Pancreas (tissue), 10 donors: ENCODE data around the gene UPK3A. TPM values are rescaled to one million over a fixed set of nuclear protein-coding genes. Genes with fewer than 3 reads are reported as not detected.
A peak's percentile ranks its signal among the peaks of the same experiment; 100 is the strongest.
"Not testable (repeated sequence)": the region's sequence is repeated elsewhere in the genome, so short reads cannot be mapped to it uniquely, and the experiment has no call there.

ENCODE experiments used
- ATAC-seq, 4 donors: fragments of 200-7000 bp; cut with Tn5 transposase; one replicate each; pipeline versions ENCODE4 v1.8.0 to v1.9.1; 2020; ENCODE audit warnings: mild to moderate bottlenecking in 4 of 4, moderate library complexity in 4 of 4
- DNase-seq, 6 donors: peaks; one replicate each; pipeline ENCODE4 v3.0.0-alpha.2; 2020
- FAIRE-seq: peaks from 2 replicates; lab custom pipeline; 2012; peaks lifted over from hg19 to GRCh38; lab: Jason Lieb, UNC
- H3K27ac ChIP-seq, 4 donors: fragments of 200-600 bp; sonication (generic); 1 replicate in 3 of 4; 2 replicates in 1 of 4; pipeline versions ENCODE4 v1.5.0 to v1.8.0; 2020
- H3K27me3 ChIP-seq, 4 donors: fragments of 200-600 bp; one replicate each; pipeline ENCODE4 v1.8.0; 2021
- H3K36me3 ChIP-seq, 3 donors: fragments of 200-600 bp; sonication (generic) in 1 of 3; one replicate each; pipeline versions ENCODE4 v1.5.0 to v1.8.0; 2020 to 2021
- H3K4me1 ChIP-seq, 3 donors: fragments of 200-600 bp; one replicate each; pipeline ENCODE4 v1.8.0; 2021
- H3K4me3 ChIP-seq, 4 donors: fragments of 200-600 bp; sonication (generic) in 2 of 4; one replicate each; pipeline versions ENCODE4 v1.5.0 to v1.8.0; 2020 to 2021
- H3K9me3 ChIP-seq, 4 donors: fragments of 200-600 bp; one replicate each; pipeline ENCODE4 v1.8.0; 2021
- WGBS, 2 donors: extraction: QIAGEN DNeasy Blood & Tissue Kit; methylation state at CpG; one replicate each; pipeline ENCODE4 v1.1.7; 2013; 5-methylcytosine and 5-hydroxymethylcytosine counted together
- intact Hi-C, 3 donors: fragments of 100-400 bp; cut with DNase I; formaldehyde crosslinking; loops; one replicate each; pipeline versions ENCODE4 v1.11.1 to v1.14.2; 2022
- polyA plus RNA-seq, 2 donors: library from polyadenylated mRNA; stranded (reverse); fragments of 200-250 nt; gene quantifications; one replicate each; pipeline ENCODE4 v1.2.3, GENCODE V29; 2013
- total RNA-seq, 6 donors: library from RNA; stranded (reverse); fragmentation: NEBNext Ultra II Directional in 4 of 6; extraction: Animal tissue kit (Norgen Biotek cat#: 25700) in 4 of 6; gene quantifications; one replicate each; pipeline versions ENCODE4 v1.2.1 to v1.2.4, GENCODE V29; 2021 to 2023
- TF ChIP-seq, protein P1 (sequence below), 4 donors: fragments of 200-600 bp; sonication (generic) in 3 of 4; IDR thresholded peaks; one replicate each; pipeline versions ENCODE4 v1.5.0 to v1.8.0; 2021; ENCODE audit warnings: antibody characterized with exemption in 4 of 4
- donor health status: healthy with polysubstance abuse.
- donor health status: DM: no; HTN: no; CAD: no; lungs with moderate emphysema.
- donor health status: DM: no; HTN: no; CAD: no.
- donor health status: control.
- donor health status: control.
- donor health status: Bipolar disorder and iron deficiency.
- donor health status: DM: yes; HTN: yes; CAD: no.
- donor health status: DM: no; HTN: no; CAD: no.
- donor health status: DM: no; HTN: no; CAD: no.
- donor health status: DM: yes; HTN: yes; CAD: no.

UPK3A gene
- total and polyA plus RNA-seq, 8 donors, result 0.21 TPM; not detected in 7

DNA sequence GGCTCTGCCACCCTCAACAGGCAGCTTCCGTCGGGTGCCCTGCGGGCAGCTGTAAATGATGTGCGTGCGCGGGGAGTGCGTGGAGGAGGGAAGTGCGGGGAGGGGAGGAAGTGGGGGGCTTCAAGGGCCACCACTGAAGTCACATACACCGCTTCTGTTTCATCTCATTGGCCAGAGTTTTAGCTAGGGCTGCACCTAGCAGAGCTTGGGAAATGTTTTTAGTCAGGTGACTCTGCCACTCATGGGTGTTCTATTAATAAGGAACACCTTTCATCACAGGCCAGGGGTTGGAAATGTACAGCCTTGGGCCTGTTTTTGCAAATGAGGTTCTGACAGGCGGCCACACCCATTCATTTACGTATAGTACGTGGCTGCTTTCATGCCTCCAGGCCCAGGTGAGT lies 39.6 kb downstream of the UPK3A start:
- Histone ChIP-seq H3K36me3 (peaks cover 0 to 25% (median 0%) of the 10 kb centered on the region in 3 donors), H3K4me3 (no peak overlapping the region), H3K9me3 (no peaks in the 10 kb centered on the region), H3K27me3 (no peaks in the 10 kb centered on the region), H3K27ac (no peak overlapping the region), H3K4me1 (no peaks in the 10 kb centered on the region)
- WGBS, 2 donors, result 94 to 95% methylated on average over 12 of the region's 12 CpGs
- DNase-seq (no peak), FAIRE-seq (no peak), ATAC-seq (no peak)
- TF ChIP-seq, protein P1, sequence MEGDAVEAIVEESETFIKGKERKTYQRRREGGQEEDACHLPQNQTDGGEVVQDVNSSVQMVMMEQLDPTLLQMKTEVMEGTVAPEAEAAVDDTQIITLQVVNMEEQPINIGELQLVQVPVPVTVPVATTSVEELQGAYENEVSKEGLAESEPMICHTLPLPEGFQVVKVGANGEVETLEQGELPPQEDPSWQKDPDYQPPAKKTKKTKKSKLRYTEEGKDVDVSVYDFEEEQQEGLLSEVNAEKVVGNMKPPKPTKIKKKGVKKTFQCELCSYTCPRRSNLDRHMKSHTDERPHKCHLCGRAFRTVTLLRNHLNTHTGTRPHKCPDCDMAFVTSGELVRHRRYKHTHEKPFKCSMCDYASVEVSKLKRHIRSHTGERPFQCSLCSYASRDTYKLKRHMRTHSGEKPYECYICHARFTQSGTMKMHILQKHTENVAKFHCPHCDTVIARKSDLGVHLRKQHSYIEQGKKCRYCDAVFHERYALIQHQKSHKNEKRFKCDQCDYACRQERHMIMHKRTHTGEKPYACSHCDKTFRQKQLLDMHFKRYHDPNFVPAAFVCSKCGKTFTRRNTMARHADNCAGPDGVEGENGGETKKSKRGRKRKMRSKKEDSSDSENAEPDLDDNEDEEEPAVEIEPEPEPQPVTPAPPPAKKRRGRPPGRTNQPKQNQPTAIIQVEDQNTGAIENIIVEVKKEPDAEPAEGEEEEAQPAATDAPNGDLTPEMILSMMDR (IDR thresholded peaks at IDR 0.05), result no peak
- intact Hi-C loops, result no loop called here

DNA sequence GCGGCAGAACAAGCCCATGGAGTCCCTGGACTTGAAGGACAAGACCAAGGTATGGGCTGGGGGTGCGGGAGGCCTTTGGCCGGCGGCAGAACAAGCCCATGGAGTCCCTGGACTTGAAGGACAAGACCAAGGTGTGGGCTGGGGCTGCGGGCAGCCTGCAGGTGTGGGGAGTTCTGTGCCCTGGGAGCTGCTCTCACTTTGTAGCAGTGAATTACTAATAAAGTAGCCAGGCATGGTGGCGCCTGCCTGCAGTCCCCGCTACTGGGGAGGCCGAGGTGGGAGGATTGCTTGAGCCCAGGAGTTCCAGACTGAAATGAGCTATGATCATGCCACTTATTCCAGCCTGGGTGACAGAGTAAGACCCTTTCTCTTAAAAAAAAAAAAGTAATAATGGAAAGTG lies 43.5 kb downstream of the UPK3A start:
- H3K9me3 ChIP-seq, DNase-seq, H3K27ac ChIP-seq, H3K27me3 ChIP-seq, intact Hi-C loops, H3K4me1 ChIP-seq, H3K4me3 ChIP-seq, FAIRE-seq, ATAC-seq: not testable (repeated sequence)
- H3K36me3 ChIP-seq, result peaks cover 0 to 13% (median 7%) of the 10 kb centered on the region in 3 donors
- 87 to 89% methylated on average over 7 of the region's 8 CpGs for WGBS, 2 donors

DNA sequence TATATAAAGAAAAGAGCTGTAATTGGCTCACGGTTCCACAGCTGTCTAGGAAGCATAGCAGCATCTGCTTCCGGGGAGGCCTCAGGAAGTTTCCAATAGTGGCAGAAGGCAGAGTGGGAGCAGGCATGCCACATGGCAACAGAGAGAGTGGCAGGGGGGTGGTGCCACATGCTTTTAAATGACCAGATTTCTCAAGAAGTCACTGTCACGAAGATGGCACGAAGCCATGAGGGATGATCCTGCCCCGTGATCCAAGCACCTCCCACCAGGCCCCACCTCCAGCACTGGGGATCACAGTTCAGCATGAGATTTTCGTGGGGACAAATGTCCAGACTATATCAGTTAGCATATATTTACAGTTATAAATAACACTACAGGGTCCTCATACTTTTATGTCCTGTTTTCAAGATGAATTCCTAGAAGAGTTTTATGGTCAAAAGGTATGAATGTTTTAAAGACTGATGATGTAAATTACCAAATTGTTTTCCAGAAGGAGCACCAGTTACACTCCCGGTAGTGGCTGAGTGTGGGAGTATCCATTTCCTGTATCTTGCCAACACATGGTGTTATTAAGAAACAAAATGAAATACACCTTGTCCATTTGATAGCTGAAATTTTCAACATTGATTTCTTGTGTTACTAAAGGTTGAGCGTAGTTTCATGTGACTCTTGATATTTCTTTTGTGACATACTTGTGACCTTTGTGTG lies 44.2 kb downstream of the UPK3A start:
- Histone ChIP-seq H3K27me3 (no peaks in the 10 kb centered on the region), H3K36me3 (peaks cover 0 to 7% (median 6%) of the 10 kb centered on the region in 3 donors), H3K4me3 (no peak overlapping the region), H3K9me3 (no peaks in the 10 kb centered on the region), H3K4me1 (no peaks in the 10 kb centered on the region), H3K27ac (no peak overlapping the region)
- intact Hi-C loops, result no loop called here
- TF ChIP-seq, protein P1 (IDR thresholded peaks at IDR 0.05), result no peak
- no peak for FAIRE-seq
- 84 to 85% methylated on average over 8 of the region's 8 CpGs for WGBS, 2 donors
- ATAC-seq, result peak in 2 of 4 donors; percentile 25 to 47
- DNase-seq, result no peak

DNA sequence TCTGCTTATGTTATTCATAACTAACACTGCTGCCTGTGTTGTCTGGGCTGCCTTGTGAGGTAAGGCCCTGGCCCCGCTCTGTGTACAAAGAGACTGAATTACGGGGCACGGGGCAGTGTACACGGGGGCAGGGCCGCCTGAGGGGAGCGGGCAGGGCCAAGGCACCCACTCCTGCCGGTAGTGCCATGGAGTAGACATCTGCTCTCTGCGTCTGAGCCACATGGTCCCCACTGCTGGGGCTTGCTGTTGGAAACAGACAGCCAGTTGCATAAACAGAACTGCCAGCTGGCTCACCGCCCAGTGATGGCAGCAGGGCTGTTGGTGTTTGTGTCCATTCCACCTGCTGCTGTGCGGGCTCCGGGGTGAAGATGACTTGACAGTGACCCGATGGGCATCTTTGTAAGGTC lies 44.8 kb downstream of the UPK3A start:
- Histone ChIP-seq H3K9me3 (no peaks in the 10 kb centered on the region), H3K27me3 (no peaks in the 10 kb centered on the region), H3K4me1 (no peaks in the 10 kb centered on the region), H3K27ac (no peak overlapping the region), H3K36me3 (peaks cover 0 to 7% (median under 1%) of the 10 kb centered on the region in 3 donors), H3K4me3 (no peak overlapping the region)
- WGBS, 2 donors, result 85 to 88% methylated on average over 12 of the region's 12 CpGs
- ATAC-seq (peak in 3 of 4 donors; percentile 29 to 78 (median 70)), DNase-seq (peak in 1 of 6 donors; percentile 55), FAIRE-seq (no peak)
- intact Hi-C loops, result no loop called here
- TF ChIP-seq, protein P1 (IDR thresholded peaks at IDR 0.05), result no peak

DNA sequence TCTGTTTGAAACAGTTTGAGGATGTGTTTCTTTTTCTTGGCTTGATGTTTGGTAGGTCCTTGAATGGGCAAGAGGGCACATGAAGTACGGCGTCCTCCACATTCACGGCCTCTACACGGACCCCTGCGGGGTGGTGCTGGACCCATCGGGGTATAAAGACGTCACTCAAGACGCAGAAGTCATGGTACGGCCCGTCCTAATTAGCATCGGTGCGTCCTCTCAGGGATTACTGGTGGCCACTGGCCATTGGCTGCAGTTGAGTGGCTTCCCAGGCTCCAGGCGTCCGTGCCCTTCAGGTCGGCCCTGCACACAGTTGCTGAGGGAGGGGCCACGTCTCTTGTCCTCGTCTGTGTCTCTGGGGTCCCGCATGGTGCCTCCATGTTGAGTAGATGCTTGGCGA lies 45.8 kb downstream of the UPK3A start:
- WGBS, 2 donors, result 93 to 94% methylated on average over 19 of the region's 19 CpGs
- no peak for FAIRE-seq
- Histone ChIP-seq H3K27me3 (no peaks in the 10 kb centered on the region), H3K36me3 (peaks cover 0 to 7% (median 0%) of the 10 kb centered on the region in 3 donors), H3K4me3 (no peak overlapping the region), H3K27ac (no peak overlapping the region), H3K4me1 (no peaks in the 10 kb centered on the region), H3K9me3 (no peaks in the 10 kb centered on the region)
- no peak for DNase-seq
- intact Hi-C loops, result no loop called here
- TF ChIP-seq, protein P1 (IDR thresholded peaks at IDR 0.05), result no peak
- no peak for ATAC-seq
